ENCODE data around the gene ACOT4.

GRCh38 chr14:73589116-73589515 lies 2.6 kb upstream of the ACOT4 start:
- TF ChIP-seq EZH2phosphoT487 (IDR thresholded peaks at IDR 0.05; ENCODE audit: borderline replicate concordance, low read length) (no peak), EZH2 (IDR thresholded peaks at IDR 0.05; ENCODE audit: low read length, unreplicated experiment) (no peak), CTCF (conservative IDR thresholded peaks at IDR 0.05; ENCODE audit: low read depth, low read length) (no peak)

All from PC-3 (cell line).